Fibroblast of lung (primary cell): ENCODE data around the gene CELSR2. TPM values are rescaled to one million over a fixed set of nuclear protein-coding genes. Genes with fewer than 3 reads are reported as not detected.

Source experiments
- DNase-seq, 2 donors: peaks; one replicate each; pipeline versions ENCODE4 v3.0.0 to v3.0.0-alpha.2; 2010; ENCODE audit warnings: low read depth in 2 of 2
- H2AFZ ChIP-seq: 2 replicates; pipeline ENCODE4 v1.5.1; 2012; ENCODE audit warnings: low read length, control low read depth, inconsistent platforms
- H3K27ac ChIP-seq: 2 replicates; pipeline ENCODE4 v1.5.1; 2011; ENCODE audit warnings: low read length, control low read depth; ENCODE audit not compliant: insufficient read depth
- H3K27me3 ChIP-seq: 2 replicates; pipeline ENCODE4 v1.5.1; 2011; ENCODE audit warnings: mild to moderate bottlenecking, low read length; ENCODE audit not compliant: control insufficient read depth, insufficient read depth
- H3K36me3 ChIP-seq: 2 replicates; pipeline ENCODE4 v1.5.1; 2011; ENCODE audit warnings: low read length; ENCODE audit not compliant: control insufficient read depth, insufficient read depth
- H3K4me1 ChIP-seq: 2 replicates; pipeline ENCODE4 v1.5.1; 2011; ENCODE audit warnings: low read length; ENCODE audit not compliant: control insufficient read depth, insufficient read depth; ENCODE audit errors: extremely low read depth
- H3K4me2 ChIP-seq: 2 replicates; pipeline ENCODE4 v1.5.1; 2011; ENCODE audit warnings: low read length, control low read depth; ENCODE audit not compliant: insufficient read depth; ENCODE audit errors: extremely low read depth
- H3K4me3 ChIP-seq, 4 experiments: fragments of 200-600 bp in 1 of 4; sonication (generic) in 1 of 4; replicated peaks in 1 of 4; 2 replicates each; pipeline ENCODE4 v1.5.1; 2011 to 2016; ENCODE audit warnings: low read length in 4 of 4, low read depth in 3 of 4, mild to moderate bottlenecking in 3 of 4, control low read depth in 2 of 4, inconsistent platforms in 1 of 4, mixed read lengths in 1 of 4; ENCODE audit not compliant: insufficient read depth in 1 of 4; ENCODE audit errors: control extremely low read depth in 1 of 4
- H3K79me2 ChIP-seq: 2 replicates; pipeline ENCODE4 v1.5.1; 2012; ENCODE audit warnings: mild to moderate bottlenecking, low read length, inconsistent platforms; ENCODE audit not compliant: control insufficient read depth, insufficient read depth
- H3K9ac ChIP-seq: 2 replicates; pipeline ENCODE4 v1.5.1; 2011; ENCODE audit warnings: mild to moderate bottlenecking, low read length, control low read depth; ENCODE audit not compliant: insufficient read depth
- H3K9me3 ChIP-seq: 2 replicates; pipeline ENCODE4 v1.5.1; 2012; ENCODE audit warnings: low read depth, low read length; ENCODE audit not compliant: control insufficient read depth, insufficient read depth
- H4K20me1 ChIP-seq: 2 replicates; pipeline ENCODE4 v1.5.1; 2011; ENCODE audit warnings: low read length; ENCODE audit not compliant: control insufficient read depth, insufficient read depth; ENCODE audit errors: extremely low read depth
- EZH2 ChIP-seq: IDR thresholded peaks from 2 replicates; pipeline ENCODE4 v1.5.1; 2012; ENCODE audit warnings: low read length, control low read depth, mild to moderate bottlenecking; ENCODE audit errors: missing control alignments
- polyA plus RNA-seq, 2 donors: library from polyadenylated mRNA; depleted of rRNA in 1 of 2; stranded (reverse) in 1 of 2; unstranded in 1 of 2; fragments of >200 nt; gene quantifications; 2 replicates each; pipeline ENCODE4 v1.2.1, GENCODE V29; 2011 to 2012; ENCODE audit warnings: missing spikeins in 1 of 2
- total RNA-seq: library from RNA; depleted of rRNA; stranded (reverse); fragments of >200 nt; gene quantifications from 2 replicates; pipeline ENCODE4 v1.2.1, GENCODE V29; 2014
- TF ChIP-seq, protein P1 (sequence below), 2 donors: IDR thresholded peaks in 1 of 2; conservative IDR thresholded peaks in 1 of 2; 1 replicate in 1 of 2; 2 replicates in 1 of 2; pipeline ENCODE4 v1.5.1; 2011 to 2012; ENCODE audit warnings: low read length in 2 of 2, control low read depth in 1 of 2, inconsistent platforms in 1 of 2, low read depth in 1 of 2, mild to moderate bottlenecking in 1 of 2

The CELSR2 gene
- total and polyA plus RNA-seq, 2 donors (not counting 1 experiment from before 2014, with no cell fraction given): 0.67 to 3.5 TPM

DNA sequence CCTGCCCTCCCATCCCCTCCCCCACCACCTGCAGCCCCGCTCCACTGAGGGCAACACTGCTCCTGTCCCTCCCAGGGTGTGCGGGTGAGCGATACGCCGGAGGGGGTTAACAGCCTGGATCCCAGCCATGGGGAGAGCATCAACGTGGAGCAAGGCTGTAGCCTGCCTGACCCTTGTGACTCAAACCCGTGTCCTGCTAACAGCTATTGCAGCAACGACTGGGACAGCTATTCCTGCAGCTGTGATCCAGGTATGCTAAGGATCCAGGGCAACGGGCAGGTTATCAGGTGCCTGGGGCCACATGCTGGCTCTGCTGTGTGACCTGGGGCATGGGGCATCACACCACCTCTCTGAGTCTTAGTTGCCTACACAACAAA is 15.0 kb downstream of the CELSR2 start:
- no peaks in the 10 kb centered on the region for H3K36me3 ChIP-seq

DNA sequence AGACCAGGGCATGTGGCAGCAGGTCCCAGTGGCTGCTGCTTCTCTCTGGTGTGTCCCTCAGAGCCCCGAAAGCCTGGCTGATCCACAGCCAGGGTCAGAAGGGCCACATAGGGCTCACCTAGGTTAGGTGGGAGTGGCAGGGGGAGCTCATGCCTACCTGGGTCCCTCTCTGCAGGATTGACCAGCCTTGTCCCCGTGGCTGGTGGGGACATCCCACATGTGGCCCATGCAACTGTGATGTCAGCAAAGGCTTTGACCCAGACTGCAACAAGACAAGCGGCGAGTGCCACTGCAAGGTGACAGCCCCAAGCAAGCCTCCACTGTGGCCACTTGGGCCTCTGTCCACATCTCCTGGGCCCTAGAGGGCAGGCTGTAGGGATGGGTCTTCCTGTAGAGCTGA is 15.7 kb downstream of the CELSR2 start:
- H3K9me3 ChIP-seq: no peaks in the 10 kb centered on the region
- no peaks in the 10 kb centered on the region for H4K20me1 ChIP-seq
- H3K4me2 ChIP-seq: no peak overlapping the region
- TF ChIP-seq EZH2: no peak
- TF ChIP-seq, protein P1, sequence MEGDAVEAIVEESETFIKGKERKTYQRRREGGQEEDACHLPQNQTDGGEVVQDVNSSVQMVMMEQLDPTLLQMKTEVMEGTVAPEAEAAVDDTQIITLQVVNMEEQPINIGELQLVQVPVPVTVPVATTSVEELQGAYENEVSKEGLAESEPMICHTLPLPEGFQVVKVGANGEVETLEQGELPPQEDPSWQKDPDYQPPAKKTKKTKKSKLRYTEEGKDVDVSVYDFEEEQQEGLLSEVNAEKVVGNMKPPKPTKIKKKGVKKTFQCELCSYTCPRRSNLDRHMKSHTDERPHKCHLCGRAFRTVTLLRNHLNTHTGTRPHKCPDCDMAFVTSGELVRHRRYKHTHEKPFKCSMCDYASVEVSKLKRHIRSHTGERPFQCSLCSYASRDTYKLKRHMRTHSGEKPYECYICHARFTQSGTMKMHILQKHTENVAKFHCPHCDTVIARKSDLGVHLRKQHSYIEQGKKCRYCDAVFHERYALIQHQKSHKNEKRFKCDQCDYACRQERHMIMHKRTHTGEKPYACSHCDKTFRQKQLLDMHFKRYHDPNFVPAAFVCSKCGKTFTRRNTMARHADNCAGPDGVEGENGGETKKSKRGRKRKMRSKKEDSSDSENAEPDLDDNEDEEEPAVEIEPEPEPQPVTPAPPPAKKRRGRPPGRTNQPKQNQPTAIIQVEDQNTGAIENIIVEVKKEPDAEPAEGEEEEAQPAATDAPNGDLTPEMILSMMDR (conservative IDR thresholded peaks at IDR 0.05 in 1 of 2, IDR thresholded peaks at IDR 0.05 in 1 of 2; ENCODE audit: low read depth in 1 of 2, low read length in 2 of 2): no peak
- no peak overlapping the region for H3K9ac ChIP-seq
- no peaks in the 10 kb centered on the region for H3K36me3 ChIP-seq
- H2AFZ ChIP-seq: no peak overlapping the region
- DNase-seq: no peak
- H3K4me3 ChIP-seq: no peak overlapping the region
- H3K4me1 ChIP-seq: no peaks in the 10 kb centered on the region
- H3K79me2 ChIP-seq: no peaks in the 10 kb centered on the region
- H3K27me3 ChIP-seq: no peaks in the 10 kb centered on the region
- H3K27ac ChIP-seq: no peak overlapping the region

More for the DNA sequence above, 15.0 kb downstream of the CELSR2 start:
- Histone ChIP-seq H3K4me2 (no peak overlapping the region), H3K4me1 (no peaks in the 10 kb centered on the region), H3K79me2 (no peaks in the 10 kb centered on the region), H4K20me1 (no peaks in the 10 kb centered on the region), H3K9me3 (no peaks in the 10 kb centered on the region), H3K4me3 (no peak overlapping the region), H3K27ac (no peak overlapping the region), H2AFZ (no peak overlapping the region), H3K27me3 (no peaks in the 10 kb centered on the region), H3K9ac (no peak overlapping the region)
- DNase-seq: no peak
- TF ChIP-seq, protein P1 (conservative IDR thresholded peaks at IDR 0.05 in 1 of 2, IDR thresholded peaks at IDR 0.05 in 1 of 2; ENCODE audit: low read depth in 1 of 2, low read length in 2 of 2): no peak
- no peak for TF ChIP-seq EZH2

DNA sequence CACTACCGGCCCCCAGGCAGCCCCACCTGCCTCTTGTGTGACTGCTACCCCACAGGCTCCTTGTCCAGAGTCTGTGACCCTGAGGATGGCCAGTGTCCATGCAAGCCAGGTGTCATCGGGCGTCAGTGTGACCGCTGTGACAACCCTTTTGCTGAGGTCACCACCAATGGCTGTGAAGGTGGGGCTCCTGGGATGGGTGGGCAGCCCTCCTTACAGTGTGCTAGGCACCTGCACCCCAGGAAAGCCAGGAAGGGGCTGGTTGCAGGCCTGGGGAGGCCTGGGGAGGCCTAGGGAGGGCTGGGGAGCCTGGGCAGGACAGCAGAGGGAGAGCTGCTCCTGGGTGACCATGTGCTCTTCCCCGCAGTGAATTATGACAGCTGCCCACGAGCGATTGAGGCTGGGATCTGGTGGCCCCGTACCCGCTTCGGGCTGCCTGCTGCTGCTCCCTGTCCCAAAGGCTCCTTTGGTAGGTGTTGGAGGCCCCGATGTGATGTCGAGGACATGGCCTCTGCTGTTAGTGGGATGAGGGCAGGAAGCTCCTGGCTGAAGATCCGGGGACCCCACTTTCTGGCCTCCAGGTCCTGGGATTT is 16.5 kb downstream of the CELSR2 start:
- Histone ChIP-seq H3K4me2 (no peak overlapping the region), H3K36me3 (no peaks in the 10 kb centered on the region), H3K9ac (no peak overlapping the region), H3K9me3 (no peaks in the 10 kb centered on the region), H3K27me3 (no peaks in the 10 kb centered on the region), H3K4me3 (no peak overlapping the region), H3K27ac (no peak overlapping the region), H3K79me2 (no peaks in the 10 kb centered on the region), H4K20me1 (no peaks in the 10 kb centered on the region), H3K4me1 (no peaks in the 10 kb centered on the region), H2AFZ (no peak overlapping the region)
- no peak for TF ChIP-seq EZH2
- TF ChIP-seq, protein P1 (conservative IDR thresholded peaks at IDR 0.05 in 1 of 2, IDR thresholded peaks at IDR 0.05 in 1 of 2; ENCODE audit: low read depth in 1 of 2, low read length in 2 of 2): no peak
- no peak for DNase-seq
